CD4-positive, alpha-beta memory T cell (primary cell): Measurements from ENCODE around the gene GCK. TPM values are rescaled to one million over a fixed set of nuclear protein-coding genes. Genes with fewer than 3 reads are reported as not detected.

ENCODE experiments used
- CTCF ChIA-PET: fragments of 350-600 bp; sonication (Branson Sonifier 250); formaldehyde crosslinking; loops from one replicate; lab custom pipeline; 2021; ENCODE audit warnings: inconsistent platforms; ENCODE audit not compliant: partially characterized antibody; lab: Charles Lee
- POLR2A ChIA-PET: fragments of 350-600 bp; sonication (Branson Sonifier 250); formaldehyde crosslinking; loops from one replicate; lab custom pipeline; 2021; ENCODE audit not compliant: partially characterized antibody; lab: Charles Lee
- DNase-seq, 5 donors: peaks; one replicate each; pipeline versions ENCODE4 v3.0.0 to v3.0.0-alpha.2; 2020 to 2022; ENCODE audit warnings: mixed read lengths in 1 of 5
- H3K27ac ChIP-seq: one replicate; pipeline ENCODE4 v1.7.0; 2013; ENCODE audit warnings: low read depth, low read length
- H3K27me3 ChIP-seq: 2 replicates; pipeline ENCODE4 v1.7.0; 2013; ENCODE audit warnings: mild to moderate bottlenecking, low read length, moderate library complexity; ENCODE audit not compliant: insufficient read depth
- H3K36me3 ChIP-seq: 2 replicates; pipeline ENCODE4 v1.7.0; 2013; ENCODE audit warnings: mild to moderate bottlenecking, low read length, moderate library complexity; ENCODE audit not compliant: insufficient read depth
- H3K4me1 ChIP-seq: 2 replicates; pipeline ENCODE4 v1.7.0; 2013; ENCODE audit warnings: mild to moderate bottlenecking, low read length, moderate library complexity; ENCODE audit not compliant: insufficient read depth
- H3K4me3 ChIP-seq, 2 donors: one replicate each; pipeline ENCODE4 v1.7.0; 2013; ENCODE audit warnings: low read length in 2 of 2, mild to moderate bottlenecking in 1 of 2
- H3K9me3 ChIP-seq, 2 donors: one replicate each; pipeline ENCODE4 v1.7.0; 2013; ENCODE audit warnings: low read length in 2 of 2, control low read depth in 1 of 2; ENCODE audit not compliant: control insufficient read depth in 1 of 2
- H3K27ac Mint-ChIP-seq, 7 donors: one replicate each; pipeline ENCODE4 v1.8.0; 2020 to 2021; ENCODE audit warnings: mixed read lengths in 7 of 7, mild to moderate bottlenecking in 6 of 7, inconsistent platforms in 3 of 7, moderate library complexity in 3 of 7
- H3K27me3 Mint-ChIP-seq, 2 donors: one replicate each; pipeline ENCODE4 v1.8.0; 2020 to 2021; ENCODE audit warnings: mixed read lengths in 2 of 2
- H3K36me3 Mint-ChIP-seq, 2 donors: one replicate each; pipeline ENCODE4 v1.8.0; 2020 to 2021; ENCODE audit warnings: mixed read lengths in 2 of 2, inconsistent platforms in 1 of 2, mild to moderate bottlenecking in 1 of 2
- H3K4me1 Mint-ChIP-seq, 4 donors: one replicate each; pipeline ENCODE4 v1.8.0; 2020 to 2021; ENCODE audit warnings: mixed read lengths in 4 of 4, mild to moderate bottlenecking in 1 of 4
- H3K4me3 Mint-ChIP-seq, 8 donors: one replicate each; pipeline ENCODE4 v1.8.0; 2020 to 2021; ENCODE audit warnings: mixed read lengths in 8 of 8, mild to moderate bottlenecking in 7 of 8, moderate library complexity in 6 of 8, inconsistent platforms in 3 of 8
- H3K9me3 Mint-ChIP-seq, 8 donors: one replicate each; pipeline ENCODE4 v1.8.0; 2020 to 2021; ENCODE audit warnings: mixed read lengths in 8 of 8, mild to moderate bottlenecking in 5 of 8, inconsistent platforms in 3 of 8, moderate library complexity in 1 of 8
- intact Hi-C: fragments of 100-400 bp; cut with micrococcal nuclease; formaldehyde crosslinking; loops from one replicate; pipeline ENCODE4 v1.15.1; 2023
- polyA plus RNA-seq, 2 donors: library from polyadenylated mRNA; unstranded; fragments of 300-500 nt; fragmentation: Illumina TruSeq; gene quantifications; one replicate each; pipeline ENCODE4 v1.2.3, GENCODE V29; 2021
- total RNA-seq, 2 experiments: library from RNA; stranded (reverse); gene quantifications; one replicate each; pipeline ENCODE4 v1.2.3, GENCODE V29; 2021

The GCK gene
- total and polyA plus RNA-seq, 4 experiments from 2014 or later = 0.33 to 0.38 TPM; not detected in 2

DNA sequence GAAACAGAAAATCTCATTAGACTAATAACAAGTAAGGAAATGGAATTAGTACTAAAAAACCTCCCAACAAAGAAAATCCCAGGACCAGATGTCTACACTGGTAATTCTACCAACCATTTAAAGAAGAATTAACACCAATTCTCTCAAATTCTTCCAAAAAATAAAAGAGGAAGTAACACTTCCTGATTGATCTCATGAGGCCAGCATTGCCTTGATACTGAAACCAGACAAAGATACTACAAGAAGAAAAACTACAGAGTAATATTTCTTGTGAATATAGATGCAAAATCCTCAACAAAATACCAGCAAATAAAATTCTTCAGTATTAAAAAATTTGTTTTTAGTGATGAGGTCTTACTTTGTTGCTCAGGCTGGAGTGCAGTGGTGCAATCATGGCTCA lies 21.3 kb downstream of the GCK start:
- Mint-ChIP-seq H3K27me3 (peaks cover 0 to 3% of the 10 kb centered on the region in 2 donors), H3K4me3 (no peak overlapping the region), H3K36me3 (no peaks in the 10 kb centered on the region), H3K9me3 (peaks cover 0 to 3% (median 0%) of the 10 kb centered on the region in 8 donors), H3K27ac (peak overlapping the region in 1 of 7 donors; percentile 22), H3K4me1 (peaks cover 0 to 7% (median 3%) of the 10 kb centered on the region in 4 donors)
- no peaks in the 10 kb centered on the region for H3K9me3 ChIP-seq
- intact Hi-C loops = no loop called here
- POLR2A ChIA-PET = no interaction called here
- H3K4me1 ChIP-seq = no peaks in the 10 kb centered on the region
- no peak overlapping the region for H3K4me3 ChIP-seq
- CTCF ChIA-PET = no interaction called here
- no peaks in the 10 kb centered on the region for H3K27me3 ChIP-seq
- H3K27ac ChIP-seq = no peak overlapping the region
- no peaks in the 10 kb centered on the region for H3K36me3 ChIP-seq
- no peak for DNase-seq

DNA sequence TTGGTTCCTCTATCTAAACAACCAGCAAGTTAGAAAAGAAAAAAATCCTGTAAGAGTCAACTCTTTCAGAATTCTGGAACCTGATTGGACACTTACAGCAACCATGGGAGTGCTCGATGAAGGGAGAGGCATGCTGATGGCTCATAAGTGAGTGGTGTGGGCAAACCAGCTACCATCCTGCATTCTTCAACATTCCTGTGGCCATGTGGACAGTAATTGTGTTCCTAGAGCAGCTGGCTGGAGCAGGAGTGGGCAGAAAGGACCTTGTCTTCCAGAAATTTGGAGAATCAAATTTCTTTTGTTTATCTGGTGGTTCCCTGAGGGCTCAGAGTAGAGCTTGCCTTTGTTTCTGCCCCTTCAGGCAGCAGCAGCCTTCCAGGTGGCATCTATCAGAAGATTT lies 25.6 kb downstream of the GCK start:
- Mint-ChIP-seq H3K4me3 (no peak overlapping the region), H3K27me3 (peaks cover 3 to 5% of the 10 kb centered on the region in 2 donors), H3K27ac (no peak overlapping the region), H3K36me3 (no peaks in the 10 kb centered on the region), H3K4me1 (peaks cover 0 to 7% (median 3%) of the 10 kb centered on the region in 4 donors), H3K9me3 (peaks cover 0 to 3% (median 0%) of the 10 kb centered on the region in 8 donors)
- Histone ChIP-seq H3K27me3 (no peaks in the 10 kb centered on the region), H3K27ac (no peak overlapping the region), H3K36me3 (no peaks in the 10 kb centered on the region), H3K4me3 (no peak overlapping the region), H3K9me3 (no peaks in the 10 kb centered on the region), H3K4me1 (no peaks in the 10 kb centered on the region)
- no peak for DNase-seq
- ChIA-PET POLR2A (interaction anchor here (0.7 kb wide), 1 partner anchor 40 kb away, joined by 4 read pairs; the partner anchor contains the start of gene POLD2), CTCF (no interaction called here)
- intact Hi-C loops = no loop called here

- ChIA-PET CTCF (no interaction called here), POLR2A (no interaction called here)
- Mint-ChIP-seq H3K9me3 (peaks cover 0 to 3% (median 0%) of the 10 kb centered on the region in 8 donors), H3K36me3 (no peaks in the 10 kb centered on the region), H3K4me1 (peaks cover 0 to 6% (median 2%) of the 10 kb centered on the region in 4 donors), H3K27me3 (peaks cover 3 to 5% of the 10 kb centered on the region in 2 donors), H3K4me3 (no peak overlapping the region), H3K27ac (no peak overlapping the region)
- no peaks in the 10 kb centered on the region for H3K36me3 ChIP-seq
- no peak overlapping the region for H3K4me3 ChIP-seq
- H3K4me1 ChIP-seq = no peaks in the 10 kb centered on the region
- no peaks in the 10 kb centered on the region for H3K27me3 ChIP-seq
- no peak overlapping the region for H3K27ac ChIP-seq
- no peaks in the 10 kb centered on the region for H3K9me3 ChIP-seq
- intact Hi-C loops = no loop called here
- DNase-seq = no peak
Measured at GRCh38 chr7:44162785-44163395, 26.3 kb downstream of the GCK start.

DNA sequence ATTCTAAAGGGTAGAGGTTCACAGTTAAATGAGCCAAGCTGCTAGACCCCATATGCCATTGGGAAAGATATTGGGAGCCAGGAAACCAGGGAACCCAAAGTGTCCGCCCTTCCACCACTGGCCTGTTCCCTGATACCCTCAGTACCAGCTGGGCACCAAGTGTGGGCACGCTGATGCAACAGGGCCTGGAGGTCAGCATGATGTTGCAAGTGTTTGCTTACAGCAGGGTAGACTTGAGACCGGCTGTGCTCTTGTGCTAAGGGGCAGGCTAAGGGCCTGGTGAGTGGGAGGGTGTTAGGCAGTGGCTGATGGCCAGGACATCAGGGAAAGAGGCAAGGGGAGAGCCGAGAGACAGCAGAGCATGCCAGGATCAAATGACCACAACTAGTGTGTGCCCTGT lies 27.1 kb downstream of the GCK start:
- H3K27ac Mint-ChIP-seq = no peak overlapping the region
- H3K4me1 Mint-ChIP-seq = no peaks in the 10 kb centered on the region
- H3K27me3 Mint-ChIP-seq = peaks cover 3 to 6% of the 10 kb centered on the region in 2 donors
- Histone ChIP-seq H3K4me1 (no peaks in the 10 kb centered on the region), H3K27ac (no peak overlapping the region), H3K36me3 (no peaks in the 10 kb centered on the region), H3K4me3 (no peak overlapping the region), H3K9me3 (no peaks in the 10 kb centered on the region), H3K27me3 (no peaks in the 10 kb centered on the region)
- ChIA-PET CTCF (no interaction called here), POLR2A (no interaction called here)
- intact Hi-C loops = no loop called here
- no peak overlapping the region for H3K4me3 Mint-ChIP-seq
- H3K9me3 Mint-ChIP-seq = peaks cover 0 to 3% (median 0%) of the 10 kb centered on the region in 8 donors
- H3K36me3 Mint-ChIP-seq = no peaks in the 10 kb centered on the region
- no peak for DNase-seq

DNA sequence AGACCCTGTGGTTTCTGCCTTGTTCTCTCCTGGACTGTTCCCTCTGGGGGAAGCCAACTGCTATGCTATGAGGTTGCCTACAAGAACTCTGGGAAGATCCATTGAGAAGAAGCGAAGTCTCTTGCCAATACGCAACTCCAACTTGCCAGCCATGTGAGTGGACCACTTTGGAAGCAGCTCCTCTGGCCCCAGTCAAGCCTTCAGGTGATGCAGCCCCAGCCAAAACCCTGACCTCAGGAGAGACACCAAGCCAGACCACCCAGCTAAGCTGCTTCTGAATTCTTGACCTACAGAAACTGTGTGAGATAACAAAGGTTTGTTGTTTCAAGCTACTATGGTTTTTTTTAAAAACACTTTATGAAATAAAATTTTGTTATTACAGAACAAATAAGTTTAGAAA lies 27.9 kb downstream of the GCK start:
- POLR2A ChIA-PET = no interaction called here
- no peaks in the 10 kb centered on the region for H3K4me1 ChIP-seq
- H3K36me3 Mint-ChIP-seq = no peaks in the 10 kb centered on the region
- H3K4me1 Mint-ChIP-seq = no peaks in the 10 kb centered on the region
- peaks cover 0 to 3% (median 0%) of the 10 kb centered on the region in 8 donors for H3K9me3 Mint-ChIP-seq
- no peaks in the 10 kb centered on the region for H3K36me3 ChIP-seq
- no peaks in the 10 kb centered on the region for H3K27me3 ChIP-seq
- no peak overlapping the region for H3K4me3 Mint-ChIP-seq
- DNase-seq = no peak
- H3K4me3 ChIP-seq = no peak overlapping the region
- peaks cover 3 to 6% of the 10 kb centered on the region in 2 donors for H3K27me3 Mint-ChIP-seq
- H3K27ac ChIP-seq = no peak overlapping the region
- H3K27ac Mint-ChIP-seq = no peak overlapping the region
- intact Hi-C loops = no loop called here
- no peaks in the 10 kb centered on the region for H3K9me3 ChIP-seq
- CTCF ChIA-PET = no interaction called here

GRCh38 chr7:44159824-44160630 lies 29.2 kb downstream of the GCK start:
- ChIA-PET POLR2A (no interaction called here), CTCF (no interaction called here)
- Mint-ChIP-seq H3K4me3 (no peak overlapping the region), H3K36me3 (no peaks in the 10 kb centered on the region), H3K4me1 (no peaks in the 10 kb centered on the region), H3K27me3 (peaks cover 3 to 6% of the 10 kb centered on the region in 2 donors), H3K9me3 (peaks cover 0 to 3% (median 0%) of the 10 kb centered on the region in 8 donors), H3K27ac (no peak overlapping the region)
- intact Hi-C loops = no loop called here
- Histone ChIP-seq H3K9me3 (no peaks in the 10 kb centered on the region), H3K27ac (no peak overlapping the region), H3K4me1 (no peaks in the 10 kb centered on the region), H3K27me3 (no peaks in the 10 kb centered on the region), H3K4me3 (no peak overlapping the region), H3K36me3 (no peaks in the 10 kb centered on the region)
- DNase-seq = no peak

DNA sequence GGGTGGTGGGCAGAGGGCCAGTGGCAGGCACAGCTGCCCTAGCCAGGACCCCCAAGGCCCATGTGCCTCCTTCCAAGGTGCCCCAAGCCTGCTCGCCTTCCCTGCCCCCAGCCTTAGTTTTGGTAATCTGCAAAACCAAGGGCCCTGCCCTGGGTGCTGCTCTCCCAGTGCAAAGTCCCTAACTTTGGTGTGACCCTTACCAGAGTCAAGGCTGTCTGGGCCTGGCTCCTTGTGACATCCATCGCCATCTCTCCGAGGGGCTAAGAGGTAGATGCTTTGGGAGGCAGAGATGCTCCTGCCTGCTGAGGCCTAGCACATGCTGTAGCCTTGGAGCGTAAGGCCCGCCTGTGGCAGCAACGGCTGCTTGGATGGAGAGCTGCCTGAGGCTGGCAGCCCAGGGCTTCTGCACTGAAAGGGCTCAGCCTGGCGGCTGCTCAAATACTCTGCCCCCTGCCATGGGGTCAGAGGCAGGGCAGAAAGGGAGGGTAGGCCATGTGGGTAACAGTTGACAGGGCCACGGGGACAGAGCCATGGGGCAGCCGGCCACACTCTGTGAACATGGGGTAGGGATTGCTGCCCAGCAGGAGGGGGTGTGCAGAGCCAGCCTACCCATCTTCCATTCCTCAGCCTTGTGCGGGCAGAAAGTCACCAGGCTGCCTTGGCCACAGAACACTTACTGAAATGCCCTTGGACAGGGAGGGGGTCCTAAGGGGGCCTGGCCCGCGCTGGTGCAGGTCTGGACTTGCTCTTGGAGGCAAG lies 30.2 kb downstream of the GCK start:
- intact Hi-C loops = no loop called here
- no peak for DNase-seq
- Histone ChIP-seq H3K4me1 (no peaks in the 10 kb centered on the region), H3K36me3 (no peaks in the 10 kb centered on the region), H3K9me3 (no peaks in the 10 kb centered on the region), H3K4me3 (no peak overlapping the region), H3K27me3 (no peaks in the 10 kb centered on the region), H3K27ac (no peak overlapping the region)
- ChIA-PET CTCF (no interaction called here), POLR2A (no interaction called here)
- no peaks in the 10 kb centered on the region for H3K4me1 Mint-ChIP-seq
- peaks cover 0 to 2% (median 0%) of the 10 kb centered on the region in 8 donors for H3K9me3 Mint-ChIP-seq
- H3K36me3 Mint-ChIP-seq = no peaks in the 10 kb centered on the region
- H3K4me3 Mint-ChIP-seq = no peak overlapping the region
- peaks cover 1 to 6% of the 10 kb centered on the region in 2 donors for H3K27me3 Mint-ChIP-seq
- peak overlapping the region in 2 of 7 donors; percentile 42 to 61 for H3K27ac Mint-ChIP-seq
